HepG2 (cell line): ENCODE measurements around the gene MIER2. TPM values are rescaled to one million over a fixed set of nuclear protein-coding genes. Genes with fewer than 3 reads are reported as not detected.
"Not testable (repeated sequence)": the region's sequence is repeated elsewhere in the genome, so short reads cannot be mapped to it uniquely, and the experiment has no call there.

ENCODE experiments used
- ATAC-seq: fragments of 200-7000 bp; cut with Tn5 transposase; 3 replicates; pipeline ENCODE4 v1.9.1; 2020; ENCODE audit warnings: mild to moderate bottlenecking, moderate library complexity
- BruUV-seq: library from RNA; stranded (reverse); fragments of 400-500 nt; replicated peaks from 2 replicates; lab custom pipeline; 2021; lab: Mats Ljungman, UMichigan
- CTCF ChIA-PET: fragments of 300-600 bp; formaldehyde crosslinking; extraction: SDS; loops from one replicate; lab custom pipeline; 2021; ENCODE audit warnings: low total read pairs, inconsistent platforms, low intra/inter-chr PET ratio; lab: Yijun Ruan, JAX
- POLR2A ChIA-PET: fragments of 350-600 bp; sonication (Branson Sonifier 250); formaldehyde crosslinking; loops from one replicate; lab custom pipeline; 2020; ENCODE audit warnings: antibody characterized with exemption, inconsistent platforms; lab: Yijun Ruan, JAX
- DNase-seq: peaks from one replicate; pipeline ENCODE4 v3.0.0-alpha.2; 2015; ENCODE audit warnings: low spot score
- FAIRE-seq: peaks from 3 replicates; lab custom pipeline; 2011; peaks lifted over from hg19 to GRCh38; lab: Jason Lieb, UNC
- H2AFZ ChIP-seq: one replicate; pipeline ENCODE4 v1.6.1; 2011; ENCODE audit warnings: low read length, inconsistent platforms
- H3K27ac ChIP-seq: fragments of 300-600 bp; 3 replicates; pipeline ENCODE4 v1.8.0; 2011; ENCODE audit warnings: mixed run types, mild to moderate bottlenecking, mixed read lengths, low read length, inconsistent platforms; ENCODE audit not compliant: insufficient read depth; ENCODE audit errors: extremely low read length
- H3K27me3 ChIP-seq, 2 experiments: fragments of 200-600 bp in 1 of 2; 2 replicates in 1 of 2; 3 replicates in 1 of 2; pipeline versions ENCODE4 v1.6.0 to v1.8.0; 2011; ENCODE audit warnings: low read length in 2 of 2, mild to moderate bottlenecking in 2 of 2, moderate library complexity in 2 of 2, inconsistent platforms in 1 of 2; ENCODE audit not compliant: insufficient read depth in 2 of 2, control insufficient read depth in 1 of 2
- H3K36me3 ChIP-seq, 2 experiments: fragments of 200-600 bp in 1 of 2; replicated peaks in 1 of 2; 2 replicates in 1 of 2; 3 replicates in 1 of 2; pipeline versions ENCODE4 v1.5.1 to v1.8.0; 2011; ENCODE audit warnings: low read length in 2 of 2, inconsistent platforms in 1 of 2; ENCODE audit not compliant: insufficient read depth in 2 of 2, control insufficient read depth in 1 of 2
- H3K4me1 ChIP-seq: 2 replicates; pipeline ENCODE4 v1.5.1; 2012; ENCODE audit warnings: low read length, inconsistent platforms; ENCODE audit not compliant: insufficient read depth
- H3K4me2 ChIP-seq: 2 replicates; pipeline ENCODE4 v1.6.0; 2011; ENCODE audit warnings: low read depth, low read length, inconsistent platforms
- H3K4me3 ChIP-seq, 3 experiments: fragments of 200-600 bp in 1 of 3; sonication (generic), shearing (Covaris generic) in 1 of 3; replicated peaks in 1 of 3; 2 replicates each; pipeline ENCODE4 v1.5.1; 2011 to 2016; ENCODE audit warnings: low read length in 3 of 3, inconsistent platforms in 2 of 3, low read depth in 2 of 3, mild to moderate bottlenecking in 2 of 3, control low read depth in 1 of 3, mixed read lengths in 1 of 3; ENCODE audit not compliant: insufficient read depth in 1 of 3
- H3K79me2 ChIP-seq: one replicate; pipeline ENCODE4 v1.6.1; 2011; ENCODE audit warnings: low read length, inconsistent platforms; ENCODE audit not compliant: insufficient read depth
- H3K9ac ChIP-seq: 2 replicates; pipeline ENCODE4 v1.6.0; 2011; ENCODE audit warnings: mild to moderate bottlenecking, low read depth, low read length, inconsistent platforms; ENCODE audit not compliant: insufficient read depth
- H3K9me3 ChIP-seq: 2 replicates; pipeline ENCODE4 v1.5.1; 2012; ENCODE audit warnings: mild to moderate bottlenecking, low read length
- H4K20me1 ChIP-seq: 2 replicates; pipeline ENCODE4 v1.6.0; 2011; ENCODE audit warnings: inconsistent platforms, mild to moderate bottlenecking, low read length, moderate library complexity; ENCODE audit not compliant: insufficient read depth
- GATA4 ChIP-seq: sonication (generic); IDR thresholded peaks from 2 replicates; pipeline ENCODE4 v1.6.1; 2016; ENCODE audit warnings: antibody characterized with exemption, low read depth, borderline replicate concordance
- HMGA1 ChIP-seq: sonication (generic); formaldehyde crosslinking; conservative IDR thresholded peaks from 2 replicates; pipeline ENCODE4 v1.4.0; 2020; ENCODE audit warnings: missing genetic modification reagents
- KDM2A ChIP-seq: sonication (generic); formaldehyde crosslinking; IDR thresholded peaks from 2 replicates; pipeline ENCODE4 v1.4.0; 2020; ENCODE audit warnings: low read depth, missing genetic modification reagents, borderline replicate concordance
- KLF12 ChIP-seq: sonication (generic); formaldehyde crosslinking; IDR thresholded peaks from 2 replicates; pipeline ENCODE4 v1.4.0; 2020; ENCODE audit warnings: missing genetic modification reagents, borderline replicate concordance
- SRSF1 ChIP-seq: fragments of 200-400 bp; formaldehyde crosslinking; optimal IDR thresholded peaks from 2 replicates; pipeline ENCODE3; 2017; ENCODE audit warnings: mild to moderate bottlenecking, low read depth, low read length, moderate library complexity
- YEATS2 ChIP-seq: sonication (generic); formaldehyde crosslinking; IDR thresholded peaks from 2 replicates; pipeline ENCODE4 v1.4.0; 2020; ENCODE audit warnings: missing genetic modification reagents, borderline replicate concordance
- ZNF292 ChIP-seq: sonication (generic); formaldehyde crosslinking; IDR thresholded peaks from 2 replicates; pipeline ENCODE4 v1.8.1; 2022; ENCODE audit warnings: mild to moderate bottlenecking, low read depth, missing genetic modification reagents, borderline replicate concordance
- ZNF333 ChIP-seq: sonication (generic); formaldehyde crosslinking; IDR thresholded peaks from 2 replicates; pipeline ENCODE4 v1.4.0; 2020; ENCODE audit warnings: mild to moderate bottlenecking, missing genetic modification reagents, borderline replicate concordance
- ZNF367 ChIP-seq: sonication (generic); formaldehyde crosslinking; IDR thresholded peaks from 2 replicates; pipeline ENCODE4 v1.4.0; 2020; ENCODE audit warnings: missing genetic modification reagents, borderline replicate concordance
- ZNF543 ChIP-seq: sonication (generic); formaldehyde crosslinking; IDR thresholded peaks from 2 replicates; pipeline ENCODE4 v1.4.0; 2020; ENCODE audit warnings: mild to moderate bottlenecking, missing genetic modification reagents
- ZNF550 ChIP-seq: sonication (generic); formaldehyde crosslinking; IDR thresholded peaks from 2 replicates; pipeline ENCODE4 v1.4.0; 2020; ENCODE audit warnings: mild to moderate bottlenecking, missing genetic modification reagents, borderline replicate concordance
- WGBS: methylation state at CpG from one replicate; pipeline ENCODE4 v1.1.6; 2017; ENCODE audit warnings: low lambda C conversion rate; 5-methylcytosine and 5-hydroxymethylcytosine counted together
- in situ Hi-C: cut with HindIII; loops from 2 replicates; pipeline ENCODE4 v1.10.0; 2017; ENCODE audit warnings: low pct_unique_long_range_greater_than_20kb; ENCODE audit not compliant: extremely low pct_ligation_motif_present
- intact Hi-C: fragments of 100-400 bp; cut with micrococcal nuclease; formaldehyde crosslinking; loops from one replicate; pipeline ENCODE4 v1.10.0; 2022; ENCODE audit not compliant: unreplicated experiment
- polyA plus RNA-seq, 8 experiments: library from polyadenylated mRNA; depleted of rRNA in 3 of 8; stranded (reverse) in 7 of 8; unstranded in 1 of 8; fragments of >200 nt; fragmentation: Illumina TruSeq in 4 of 8; extraction: Trizol in 4 of 8; gene quantifications; 2 replicates each; pipeline versions ENCODE4 v1.2.1 to v1.2.3, GENCODE V29; 2011 to 2016; ENCODE audit warnings: low read depth in 4 of 8, missing spikeins in 1 of 8, mixed read lengths in 1 of 8; ENCODE audit not compliant: insufficient read depth in 1 of 8
- total RNA-seq, 5 experiments: library from RNA; depleted of rRNA; stranded (reverse); fragments of >200 nt; fragmentation: Illumina TruSeq; extraction: Trizol; gene quantifications; 2 replicates each; pipeline ENCODE4 v1.2.3, GENCODE V29; 2016; ENCODE audit warnings: low read depth in 1 of 5
- TF ChIP-seq, protein P1 (sequence below): IDR thresholded peaks from 2 replicates; pipeline ENCODE4 v1.6.1; 2016; ENCODE audit warnings: mild to moderate bottlenecking
- TF ChIP-seq, protein P2 (sequence below): sonication (generic); formaldehyde crosslinking; IDR thresholded peaks from 2 replicates; pipeline ENCODE4 v1.5.1; 2020; ENCODE audit warnings: mild to moderate bottlenecking, missing genetic modification reagents, moderate library complexity

Gene MIER2
- total and polyA plus RNA-seq, 2 of the 13 experiments (the other 11 are each of a cell fraction or from before 2014, with no cell fraction given): 9.6 to 25.7 TPM

GRCh38 chr19:380618-381219 is 36.1 kb upstream of the MIER2 start:
- DNase-seq, BruUV-seq, CTCF ChIA-PET, H3K4me3 ChIP-seq, intact Hi-C loops, H3K9ac ChIP-seq, H3K79me2 ChIP-seq, FAIRE-seq, H3K9me3 ChIP-seq, H4K20me1 ChIP-seq, POLR2A ChIA-PET, H3K27ac ChIP-seq, H2AFZ ChIP-seq, H3K4me2 ChIP-seq, H3K36me3 ChIP-seq, H3K4me1 ChIP-seq, ATAC-seq: not testable (repeated sequence)
- in situ Hi-C loops: loop anchor here (5.0 kb wide), 1 partner anchor 102 kb away; no protein-coding TSS in a partner anchor
- 8% methylated on average over 17 of the region's 17 CpGs for WGBS
- peaks cover 11 to 54% of the 10 kb centered on the region in 2 experiments for H3K27me3 ChIP-seq

- no peak for DNase-seq
- no peaks in the 10 kb centered on the region for H3K4me1 ChIP-seq
- H3K4me2 ChIP-seq: no peak overlapping the region
- no peaks in the 10 kb centered on the region for H4K20me1 ChIP-seq
- no peak overlapping the region for H2AFZ ChIP-seq
- no peak overlapping the region for H3K27ac ChIP-seq
- WGBS: 66% methylated on average over 16 of the region's 16 CpGs
- intact Hi-C loops: no loop called here
- no peak for FAIRE-seq
- no peaks in the 10 kb centered on the region for H3K9me3 ChIP-seq
- peaks cover 11 to 60% of the 10 kb centered on the region in 2 experiments for H3K27me3 ChIP-seq
- BruUV-seq: no TSS peak
- ATAC-seq: no peak
- CTCF ChIA-PET: no interaction called here
- POLR2A ChIA-PET: no interaction called here
- no peak overlapping the region for H3K9ac ChIP-seq
- H3K36me3 ChIP-seq: no peaks in the 10 kb centered on the region
- in situ Hi-C loops: loop anchor here (5.0 kb wide), 1 partner anchor 103 kb away; no protein-coding TSS in a partner anchor
- no peak overlapping the region for H3K4me3 ChIP-seq
- H3K79me2 ChIP-seq: no peaks in the 10 kb centered on the region
- no peak for TF ChIP-seq ZNF543
- no peak for TF ChIP-seq KDM2A
- no peak for TF ChIP-seq KLF12
- no peak for TF ChIP-seq ZNF292 (CRISPR knock-in tag)
- TF ChIP-seq ZNF550: no peak
- no peak for TF ChIP-seq YEATS2
- TF ChIP-seq ZNF333 (CRISPR knock-in tag): no peak
- TF ChIP-seq SRSF1: no peak
- TF ChIP-seq, protein P1, sequence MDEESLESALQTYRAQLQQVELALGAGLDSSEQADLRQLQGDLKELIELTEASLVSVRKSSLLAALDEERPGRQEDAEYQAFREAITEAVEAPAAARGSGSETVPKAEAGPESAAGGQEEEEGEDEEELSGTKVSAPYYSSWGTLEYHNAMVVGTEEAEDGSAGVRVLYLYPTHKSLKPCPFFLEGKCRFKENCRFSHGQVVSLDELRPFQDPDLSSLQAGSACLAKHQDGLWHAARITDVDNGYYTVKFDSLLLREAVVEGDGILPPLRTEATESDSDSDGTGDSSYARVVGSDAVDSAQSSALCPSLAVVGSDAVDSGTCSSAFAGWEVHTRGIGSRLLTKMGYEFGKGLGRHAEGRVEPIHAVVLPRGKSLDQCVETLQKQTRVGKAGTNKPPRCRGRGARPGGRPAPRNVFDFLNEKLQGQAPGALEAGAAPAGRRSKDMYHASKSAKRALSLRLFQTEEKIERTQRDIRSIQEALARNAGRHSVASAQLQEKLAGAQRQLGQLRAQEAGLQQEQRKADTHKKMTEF (CRISPR knock-in tag): no peak
- TF ChIP-seq, protein P2, sequence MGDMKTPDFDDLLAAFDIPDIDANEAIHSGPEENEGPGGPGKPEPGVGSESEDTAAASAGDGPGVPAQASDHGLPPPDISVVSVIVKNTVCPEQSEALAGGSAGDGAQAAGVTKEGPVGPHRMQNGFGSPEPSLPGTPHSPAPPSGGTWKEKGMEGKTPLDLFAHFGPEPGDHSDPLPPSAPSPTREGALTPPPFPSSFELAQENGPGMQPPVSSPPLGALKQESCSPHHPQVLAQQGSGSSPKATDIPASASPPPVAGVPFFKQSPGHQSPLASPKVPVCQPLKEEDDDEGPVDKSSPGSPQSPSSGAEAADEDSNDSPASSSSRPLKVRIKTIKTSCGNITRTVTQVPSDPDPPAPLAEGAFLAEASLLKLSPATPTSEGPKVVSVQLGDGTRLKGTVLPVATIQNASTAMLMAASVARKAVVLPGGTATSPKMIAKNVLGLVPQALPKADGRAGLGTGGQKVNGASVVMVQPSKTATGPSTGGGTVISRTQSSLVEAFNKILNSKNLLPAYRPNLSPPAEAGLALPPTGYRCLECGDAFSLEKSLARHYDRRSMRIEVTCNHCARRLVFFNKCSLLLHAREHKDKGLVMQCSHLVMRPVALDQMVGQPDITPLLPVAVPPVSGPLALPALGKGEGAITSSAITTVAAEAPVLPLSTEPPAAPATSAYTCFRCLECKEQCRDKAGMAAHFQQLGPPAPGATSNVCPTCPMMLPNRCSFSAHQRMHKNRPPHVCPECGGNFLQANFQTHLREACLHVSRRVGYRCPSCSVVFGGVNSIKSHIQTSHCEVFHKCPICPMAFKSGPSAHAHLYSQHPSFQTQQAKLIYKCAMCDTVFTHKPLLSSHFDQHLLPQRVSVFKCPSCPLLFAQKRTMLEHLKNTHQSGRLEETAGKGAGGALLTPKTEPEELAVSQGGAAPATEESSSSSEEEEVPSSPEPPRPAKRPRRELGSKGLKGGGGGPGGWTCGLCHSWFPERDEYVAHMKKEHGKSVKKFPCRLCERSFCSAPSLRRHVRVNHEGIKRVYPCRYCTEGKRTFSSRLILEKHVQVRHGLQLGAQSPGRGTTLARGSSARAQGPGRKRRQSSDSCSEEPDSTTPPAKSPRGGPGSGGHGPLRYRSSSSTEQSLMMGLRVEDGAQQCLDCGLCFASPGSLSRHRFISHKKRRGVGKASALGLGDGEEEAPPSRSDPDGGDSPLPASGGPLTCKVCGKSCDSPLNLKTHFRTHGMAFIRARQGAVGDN (CRISPR knock-in tag): no peak
- TF ChIP-seq GATA4: no peak
- TF ChIP-seq HMGA1 (CRISPR knock-in tag): no peak
- no peak for TF ChIP-seq ZNF367 (CRISPR knock-in tag)
These were observed 35.2 kb upstream of the MIER2 start for GRCh38 chr19:379796-380195.
